GM12878 (cell line): ENCODE data around the gene VAV2. TPM values are rescaled to one million over a fixed set of nuclear protein-coding genes. Genes with fewer than 3 reads are reported as not detected.
A peak's percentile ranks its signal among the peaks of the same experiment; 100 is the strongest.

Source experiments
- ATAC-seq: fragments of 200-7000 bp; cut with Tn5 transposase; 3 replicates; pipeline ENCODE4 v1.9.1; 2020; ENCODE audit warnings: mild to moderate bottlenecking, moderate library complexity
- BruUV-seq: library from RNA; stranded (reverse); fragments of 400-500 nt; replicated peaks from 2 replicates; lab custom pipeline; 2021; lab: Mats Ljungman, UMichigan
- CTCF ChIA-PET: fragments of 300-600 bp; sonication (Branson Sonifier 250); formaldehyde crosslinking; extraction: SDS; loops from one replicate; lab custom pipeline; 2021; ENCODE audit warnings: inconsistent platforms; lab: Yijun Ruan, JAX
- POLR2A ChIA-PET: fragments of 350-600 bp; formaldehyde crosslinking; extraction: SDS; loops from one replicate; lab custom pipeline; 2021; ENCODE audit warnings: inconsistent platforms; lab: Charles Lee
- RAD21 ChIA-PET: fragments of 300-600 bp; sonication (Branson Sonifier 250); formaldehyde crosslinking; loops from one replicate; lab custom pipeline; 2023; ENCODE audit warnings: antibody characterized with exemption; ENCODE audit not compliant: unreplicated experiment; lab: Charles Lee
- SMC1A ChIA-PET: fragments of 300-600 bp; sonication (Branson Sonifier 250); formaldehyde crosslinking; loops from one replicate; lab custom pipeline; 2023; ENCODE audit not compliant: unreplicated experiment, uncharacterized antibody; lab: Charles Lee
- DNase-seq: peaks from one replicate; pipeline ENCODE4 v3.0.0-alpha.2; 2011; ENCODE audit warnings: low read depth, low spot score
- FAIRE-seq: peaks from 3 replicates; lab custom pipeline; 2011; peaks lifted over from hg19 to GRCh38; lab: Jason Lieb, UNC
- H2AFZ ChIP-seq: 2 replicates; pipeline ENCODE4 v1.6.0; 2011; ENCODE audit warnings: low read depth, low read length, control low read depth; ENCODE audit not compliant: control insufficient read depth
- H3K27ac ChIP-seq: 2 replicates; pipeline ENCODE4 v1.5.1; 2011; ENCODE audit warnings: control low read depth; ENCODE audit not compliant: control insufficient read depth, insufficient read depth
- H3K27me3 ChIP-seq, 2 experiments: replicated peaks in 1 of 2; 2 replicates each; pipeline versions ENCODE4 v1.6.0 to v1.6.1; 2011; ENCODE audit warnings: low read length in 1 of 2; ENCODE audit not compliant: control insufficient read depth in 2 of 2, insufficient read depth in 2 of 2
- H3K36me3 ChIP-seq, 2 experiments: 2 replicates each; pipeline ENCODE4 v1.5.1; 2011; ENCODE audit warnings: low read length in 1 of 2; ENCODE audit not compliant: control insufficient read depth in 2 of 2, insufficient read depth in 2 of 2
- H3K4me1 ChIP-seq: 2 replicates; pipeline ENCODE4 v1.6.1; 2011; ENCODE audit warnings: mild to moderate bottlenecking, low read length, moderate library complexity, mixed read lengths; ENCODE audit not compliant: control insufficient read depth, insufficient read depth
- H3K4me2 ChIP-seq: 2 replicates; pipeline ENCODE4 v1.6.0; 2011; ENCODE audit warnings: control low read depth; ENCODE audit not compliant: control insufficient read depth, insufficient read depth
- H3K4me3 ChIP-seq: fragments of 200-600 bp; sonication (generic); 2 replicates; pipeline ENCODE4 v1.5.1; 2016
- H3K79me2 ChIP-seq: 2 replicates; pipeline ENCODE4 v1.6.0; 2011; ENCODE audit warnings: low read length; ENCODE audit not compliant: control insufficient read depth, insufficient read depth
- H3K9ac ChIP-seq: 2 replicates; pipeline ENCODE4 v1.8.0; 2011; ENCODE audit warnings: low read length, control low read depth, mixed read lengths; ENCODE audit not compliant: control insufficient read depth, insufficient read depth
- H3K9me3 ChIP-seq: replicated peaks from 3 replicates; pipeline ENCODE4 v1.5.1; 2011; ENCODE audit warnings: mild to moderate bottlenecking, low read length; ENCODE audit not compliant: control insufficient read depth, insufficient read depth
- H4K20me1 ChIP-seq: 2 replicates; pipeline ENCODE4 v1.6.0; 2011; ENCODE audit not compliant: control insufficient read depth, insufficient read depth
- BACH1 ChIP-seq: fragments of 450-650 bp; IDR thresholded peaks from 2 replicates; pipeline ENCODE4 v1.6.1; 2017; ENCODE audit warnings: mild to moderate bottlenecking, borderline replicate concordance
- CEBPB ChIP-seq, 2 experiments: fragments of 150-350 bp in 1 of 2; IDR thresholded peaks; 2 replicates each; pipeline ENCODE4 v1.6.1; 2012 to 2014; ENCODE audit warnings: low read depth in 2 of 2, low read length in 2 of 2, borderline replicate concordance in 1 of 2, inconsistent platforms in 1 of 2
- CTCF ChIP-seq, 3 experiments: IDR thresholded peaks in 2 of 3; conservative IDR thresholded peaks in 1 of 3; 2 replicates each; pipeline ENCODE4 v1.5.1; 2011; ENCODE audit warnings: low read depth in 3 of 3, low read length in 3 of 3, mild to moderate bottlenecking in 3 of 3, control low read depth in 2 of 3, moderate library complexity in 2 of 3, inconsistent platforms in 1 of 3, mixed read lengths in 1 of 3; ENCODE audit not compliant: control insufficient read depth in 2 of 3, insufficient read depth in 1 of 3; ENCODE audit errors: extremely low read depth in 1 of 3
- DPF2 ChIP-seq: fragments of 450-650 bp; IDR thresholded peaks from 2 replicates; pipeline ENCODE4 v1.6.1; 2017; ENCODE audit warnings: mild to moderate bottlenecking
- E4F1 ChIP-seq: fragments of 450-650 bp; IDR thresholded peaks from 2 replicates; pipeline ENCODE4 v1.6.1; 2018; ENCODE audit warnings: borderline replicate concordance, mild to moderate bottlenecking; ENCODE audit not compliant: partially characterized antibody
- MXI1 ChIP-seq: fragments of 150-350 bp; IDR thresholded peaks from 2 replicates; pipeline ENCODE4 v1.6.1; 2011; ENCODE audit warnings: low read depth, mild to moderate bottlenecking, inconsistent platforms, low read length, improper control_type of control experiment
- MYB ChIP-seq: fragments of 150-350 bp; IDR thresholded peaks from 2 replicates; pipeline ENCODE4 v1.6.1; 2014; ENCODE audit warnings: mild to moderate bottlenecking, low read depth, low read length, borderline replicate concordance
- NFYA ChIP-seq: IDR thresholded peaks from 2 replicates; pipeline ENCODE4 v1.6.1; 2011; ENCODE audit warnings: low read depth, mild to moderate bottlenecking, low read length, improper control_type of control experiment, borderline replicate concordance
- PBX3 ChIP-seq: IDR thresholded peaks from 2 replicates; pipeline ENCODE4 v1.6.1; 2011; ENCODE audit warnings: mild to moderate bottlenecking, low read depth, low read length, moderate library complexity; ENCODE audit not compliant: insufficient replicate concordance
- POLR2A ChIP-seq: IDR thresholded peaks from 2 replicates; pipeline ENCODE4 v1.6.1; 2011; ENCODE audit warnings: low read depth, mild to moderate bottlenecking, low read length
- POU2F2 ChIP-seq: IDR thresholded peaks from 3 replicates; pipeline ENCODE4 v1.6.1; 2011; ENCODE audit warnings: low read depth, mild to moderate bottlenecking, low read length, borderline replicate concordance
- RCOR1 ChIP-seq: conservative IDR thresholded peaks from 2 replicates; pipeline ENCODE4 v1.6.1; 2012; ENCODE audit warnings: low read depth, low read length, improper control_type of control experiment
- ZBED1 ChIP-seq: IDR thresholded peaks from 2 replicates; pipeline ENCODE4 v1.6.1; 2016; ENCODE audit warnings: borderline replicate concordance
- ZNF384 ChIP-seq: IDR thresholded peaks from 2 replicates; pipeline ENCODE4 v1.6.1; 2012; ENCODE audit warnings: low read depth, mild to moderate bottlenecking, low read length, improper control_type of control experiment, borderline replicate concordance
- ZNF622 ChIP-seq: fragments of 450-650 bp; IDR thresholded peaks from 2 replicates; pipeline ENCODE4 v1.6.1; 2017; ENCODE audit warnings: mild to moderate bottlenecking, inconsistent platforms
- ZSCAN29 ChIP-seq: fragments of 450-650 bp; IDR thresholded peaks from 2 replicates; pipeline ENCODE4 v1.6.1; 2017; ENCODE audit warnings: mild to moderate bottlenecking, moderate library complexity
- WGBS: methylation state at CpG from one replicate; pipeline ENCODE4 v1.1.6; 2016; ENCODE audit warnings: low lambda C conversion rate; ENCODE audit not compliant: insufficient replicate concordance, insufficient coverage; ENCODE audit errors: missing lambda C conversion rate; 5-methylcytosine and 5-hydroxymethylcytosine counted together
- in situ Hi-C: fragments of 300-500 bp; cut with MboI; formaldehyde crosslinking; loops from 9 replicates; pipeline ENCODE4 v1.14.3; 2018; ENCODE audit warnings: mixed read lengths
- intact Hi-C: fragments of 100-400 bp; cut with micrococcal nuclease; formaldehyde crosslinking; loops from one replicate; pipeline ENCODE4 v1.14.2; 2022; ENCODE audit not compliant: unreplicated experiment
- polyA plus RNA-seq, 11 experiments: library from polyadenylated mRNA; depleted of rRNA in 4 of 11; unstranded in 6 of 11; stranded (reverse) in 5 of 11; fragments of >200 nt; fragmentation: Nextera tagmentation in 4 of 11; fragmentation: Illumina TruSeq in 1 of 11; extraction: Ambion mirVana in 4 of 11; extraction: Trizol in 1 of 11; gene quantifications; 1 replicate in 1 of 11; 2 replicates in 10 of 11; pipeline versions ENCODE4 v1.2.1 to v1.2.3, GENCODE V29; 2011 to 2016; ENCODE audit warnings: inconsistent platforms in 2 of 11, missing spikeins in 2 of 11, low read depth in 1 of 11
- total RNA-seq, 4 experiments: library from RNA; depleted of rRNA in 3 of 4; stranded (reverse); fragments of >200 nt in 3 of 4; fragmentation: Illumina TruSeq in 1 of 4; extraction: Trizol in 1 of 4; gene quantifications; 2 replicates each; pipeline versions ENCODE4 v1.2.1 to v1.2.3, GENCODE V29; 2013 to 2021

VAV2 gene
- total and polyA plus RNA-seq, 10 of the 15 experiments (the other 5 are each of a cell fraction or from before 2014, with no cell fraction given), result 0.13 to 43.9 (median 16.9) TPM

- Histone ChIP-seq H3K4me1 (peaks cover 33% of the 10 kb centered on the region), H3K27me3 (no peaks in the 10 kb centered on the region), H3K4me2 (no peak overlapping the region), H2AFZ (no peak overlapping the region), H3K36me3 (peaks cover 9 to 15% of the 10 kb centered on the region in 2 experiments; a peak in 3 of 4 replicates), H4K20me1 (no peaks in the 10 kb centered on the region), H3K9me3 (no peaks in the 10 kb centered on the region), H3K9ac (no peak overlapping the region), H3K4me3 (no peak overlapping the region), H3K79me2 (peaks cover 20% of the 10 kb centered on the region), H3K27ac (peak overlapping the region; percentile 77; the same call in 1 of the 2 replicates)
- intact Hi-C loops, result loop anchor here (5.0 kb wide), 1 partner anchor 78 kb away; no protein-coding TSS in a partner anchor
- 78% methylated on average over 13 of the region's 15 CpGs for WGBS
- RAD21 ChIA-PET, result interaction anchor here (4.0 kb wide), 1 partner anchor 170 kb away, joined by 19 read pairs; no protein-coding TSS in a partner anchor
- TF ChIP-seq NFYA, result no peak
- no peak for TF ChIP-seq ZBED1
- no peak for TF ChIP-seq ZNF384
- TF ChIP-seq BACH1, result no peak
- no peak for TF ChIP-seq POLR2A
- no peak for TF ChIP-seq CTCF (IDR thresholded peaks at IDR 0.05 in 2 of 3, conservative IDR thresholded peaks at IDR 0.05 in 1 of 3; ENCODE audit: control insufficient read depth in 2 of 3, extremely low read depth in 1 of 3, insufficient read depth in 1 of 3, low read depth in 3 of 3, low read length in 3 of 3)
- TF ChIP-seq CEBPB (IDR thresholded peaks at IDR 0.05; ENCODE audit: borderline replicate concordance in 1 of 2, low read depth in 2 of 2, low read length in 2 of 2), result no peak
- TF ChIP-seq POU2F2, result no peak
- TF ChIP-seq MXI1, result no peak
- no peak for TF ChIP-seq PBX3
- no peak for TF ChIP-seq MYB
- TF ChIP-seq E4F1, result no peak
- no peak for TF ChIP-seq ZNF622
- no peak for TF ChIP-seq ZSCAN29
- TF ChIP-seq RCOR1, result no peak
- no peak for TF ChIP-seq DPF2
- no peak for DNase-seq
- BruUV-seq, result no TSS peak
- in situ Hi-C loops, result no loop called here
- CTCF ChIA-PET, result interaction anchor here (1.1 to 1.8 kb wide), 3 partner anchors 15 to 169 kb away, joined by 3 to 7 read pairs (median 4); no protein-coding TSS in a partner anchor
- no peak for ATAC-seq
- POLR2A ChIA-PET, result no interaction called here
- SMC1A ChIA-PET, result no interaction called here
- FAIRE-seq, result no peak
Observed at GRCh38 chr9:133824802-133825186, 167.3 kb downstream of the VAV2 start.
